HG02678 (cell line): ENCODE measurements around the gene ARID1B.

Experiments
- ATAC-seq: cut with Tn5 transposase; IDR thresholded peaks from one replicate; pipeline ENCODE4 v1.9.1; 2021; ENCODE audit warnings: mild to moderate bottlenecking, moderate library complexity; ENCODE audit not compliant: unreplicated experiment

The ARID1B gene

DNA sequence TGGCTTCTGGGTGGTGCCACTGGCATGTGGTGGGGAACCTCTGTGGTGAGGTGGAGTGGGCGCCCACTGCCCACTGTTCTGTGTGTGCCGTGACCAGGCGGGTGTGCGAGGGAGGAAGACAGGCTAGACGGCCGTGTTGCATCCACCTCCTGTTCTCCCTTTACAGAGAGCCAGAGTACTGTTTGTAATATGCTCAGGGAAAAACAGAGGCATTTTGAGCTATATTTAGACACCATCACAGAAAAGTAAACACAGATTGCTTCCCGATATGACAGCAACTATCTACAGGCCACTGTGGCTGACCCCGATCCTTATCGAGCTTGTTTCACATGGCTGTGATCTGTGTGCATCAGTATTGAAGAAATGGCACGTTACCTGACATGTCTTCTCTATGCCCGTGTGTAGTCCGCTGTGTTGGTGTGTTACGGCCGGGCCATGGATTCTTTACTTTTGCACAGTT lies 45.6 kb downstream of the ARID1B start:
- no peak for ATAC-seq

DNA sequence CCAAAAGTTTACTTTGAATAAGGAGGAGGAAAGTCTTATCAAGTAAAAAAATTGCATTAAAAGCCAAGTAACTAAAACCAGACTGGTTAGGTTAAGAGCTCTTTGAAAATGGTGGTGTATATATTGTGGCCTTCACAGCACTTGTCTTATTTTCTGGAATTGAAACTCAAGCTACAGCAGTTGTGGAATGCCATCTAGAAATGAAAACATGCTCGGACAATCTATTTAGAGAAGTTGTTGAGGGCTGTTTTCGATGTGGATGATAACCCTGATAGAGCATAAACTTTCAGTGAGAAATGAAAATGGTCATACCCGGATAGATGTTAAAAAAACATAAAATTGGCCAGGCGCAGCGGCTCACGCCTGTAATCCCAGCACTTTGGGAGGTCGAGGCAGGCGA lies 47.0 kb downstream of the ARID1B start:
- ATAC-seq = no peak

DNA sequence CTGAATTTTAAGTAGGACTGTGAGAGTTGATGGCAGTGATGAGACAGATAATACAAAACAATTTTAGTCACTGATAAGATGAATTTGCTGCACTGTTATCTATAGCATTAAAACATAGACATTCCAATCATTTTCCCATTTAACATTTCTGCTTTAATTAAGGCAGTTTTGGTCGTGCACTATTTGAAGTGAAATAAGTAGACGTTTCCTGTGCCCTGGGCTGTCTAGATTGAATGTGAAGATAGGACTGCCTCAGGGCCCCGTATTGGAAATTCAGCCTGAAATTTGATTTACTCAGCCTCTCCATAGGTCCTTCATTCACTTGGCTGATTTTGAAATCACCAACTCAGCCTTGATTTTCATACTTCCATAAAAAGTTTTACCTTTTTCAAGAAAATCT lies 48.3 kb downstream of the ARID1B start:
- no peak for ATAC-seq

DNA sequence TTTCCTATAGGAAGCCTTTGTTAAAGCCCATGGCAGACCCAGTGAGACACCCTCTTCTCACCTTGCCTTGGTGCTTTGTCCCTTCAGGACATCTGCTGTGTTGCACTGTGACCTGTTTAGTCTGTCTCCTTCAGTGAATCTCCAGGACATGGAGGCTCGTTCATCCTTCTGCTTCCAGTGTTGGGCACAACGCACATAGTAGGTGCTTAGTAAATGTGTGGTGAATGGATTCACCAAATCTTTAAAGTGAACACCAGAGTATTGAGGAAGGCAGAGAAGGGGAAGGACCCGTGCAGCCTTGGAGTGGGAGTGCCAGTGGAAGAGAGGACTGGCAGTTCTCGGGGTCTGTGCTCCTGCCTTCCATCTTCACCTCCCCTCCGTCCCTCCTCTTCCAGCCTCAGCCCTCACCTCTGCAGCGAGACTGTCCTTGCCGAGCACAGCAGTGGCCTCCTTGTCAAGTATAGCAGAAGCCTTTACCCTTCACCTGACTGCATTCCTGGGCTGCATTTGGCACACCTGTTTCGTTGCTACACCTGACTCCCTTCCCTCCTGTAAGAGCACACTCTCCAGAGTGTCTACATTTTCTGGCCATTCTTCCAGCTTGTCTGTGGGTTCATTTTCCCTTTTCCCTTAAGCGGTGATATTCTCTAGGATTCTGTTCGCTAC lies 49.2 kb downstream of the ARID1B start:
- no peak for ATAC-seq

DNA sequence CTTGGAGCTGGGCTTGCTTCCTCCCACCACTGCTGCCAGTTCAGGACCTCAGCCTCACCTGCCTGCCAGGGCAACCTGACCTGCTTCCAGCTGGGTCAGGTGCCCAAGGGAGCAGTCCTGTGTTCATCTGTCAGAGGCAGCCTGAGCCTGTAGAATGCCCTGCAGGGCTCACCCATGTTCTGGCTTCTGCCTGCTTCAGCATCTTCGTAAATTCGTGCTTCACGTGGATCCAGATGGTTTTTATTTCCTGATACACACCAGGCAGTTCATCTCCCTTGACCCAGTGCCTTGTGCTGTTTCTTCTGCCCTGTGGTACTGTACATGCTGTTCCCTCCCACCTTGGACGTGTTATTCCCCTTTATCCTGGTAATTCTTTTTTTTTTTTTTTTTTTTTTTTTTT lies 50.2 kb downstream of the ARID1B start:
- no peak for ATAC-seq

DNA sequence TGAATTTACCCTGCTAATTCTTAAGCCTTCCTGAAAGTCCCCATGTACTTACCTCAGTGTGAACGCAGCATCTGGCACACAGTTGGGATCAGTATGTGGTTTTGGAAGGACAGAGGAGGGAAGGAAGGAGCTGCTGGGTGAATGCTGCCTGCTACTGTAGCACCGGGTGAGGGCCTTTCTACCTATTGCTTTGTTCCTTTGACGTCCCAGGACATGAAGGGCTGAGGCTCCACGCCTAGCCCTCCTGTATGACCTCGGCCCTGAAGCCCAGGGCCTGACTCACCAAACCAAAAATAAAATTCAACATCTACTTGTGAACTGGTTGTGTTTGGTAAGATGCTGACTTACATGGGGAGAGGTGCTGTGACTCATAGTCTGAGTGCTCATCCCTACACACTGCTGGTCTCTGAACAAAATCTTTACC lies 51.1 kb downstream of the ARID1B start:
- ATAC-seq = no peak

DNA sequence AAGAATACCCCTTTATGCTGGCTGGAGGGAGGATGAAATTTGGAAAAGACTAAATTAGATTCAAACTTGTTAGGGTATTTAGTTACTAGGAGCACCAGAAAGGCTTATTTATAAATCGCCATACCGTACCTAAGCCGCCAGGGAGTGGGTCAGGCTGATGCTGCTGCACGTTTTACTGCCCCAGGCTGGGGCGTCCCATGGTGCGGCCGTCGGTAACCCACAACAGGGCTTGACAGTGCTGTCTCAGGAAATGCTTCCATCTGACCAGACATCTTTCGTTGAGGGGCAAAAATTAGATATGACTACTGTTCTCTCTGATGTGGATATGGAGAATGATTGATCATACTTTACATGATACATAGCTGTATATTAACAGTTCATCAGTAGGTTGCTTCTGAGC lies 52.9 kb downstream of the ARID1B start:
- ATAC-seq = no peak

DNA sequence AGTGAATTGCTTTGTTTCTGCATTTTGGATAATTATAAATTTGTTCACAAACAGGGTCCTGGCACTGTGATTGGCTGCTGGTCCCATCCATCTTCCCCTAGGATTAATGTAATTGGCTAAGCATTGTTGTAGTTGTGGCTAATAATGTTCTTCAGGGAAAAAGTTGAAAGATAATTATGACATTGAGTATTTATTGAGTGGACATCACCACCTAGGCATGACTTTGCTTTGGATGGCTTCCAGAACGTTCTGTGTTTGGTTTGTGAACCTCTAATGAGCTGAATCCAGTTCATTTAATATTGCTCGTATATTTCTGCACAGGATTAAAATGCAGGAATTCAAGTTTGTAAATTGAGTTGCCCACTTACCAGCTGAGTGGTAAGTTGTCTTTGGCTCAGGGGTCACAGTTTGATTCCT lies 55.1 kb downstream of the ARID1B start:
- ATAC-seq = no peak

DNA sequence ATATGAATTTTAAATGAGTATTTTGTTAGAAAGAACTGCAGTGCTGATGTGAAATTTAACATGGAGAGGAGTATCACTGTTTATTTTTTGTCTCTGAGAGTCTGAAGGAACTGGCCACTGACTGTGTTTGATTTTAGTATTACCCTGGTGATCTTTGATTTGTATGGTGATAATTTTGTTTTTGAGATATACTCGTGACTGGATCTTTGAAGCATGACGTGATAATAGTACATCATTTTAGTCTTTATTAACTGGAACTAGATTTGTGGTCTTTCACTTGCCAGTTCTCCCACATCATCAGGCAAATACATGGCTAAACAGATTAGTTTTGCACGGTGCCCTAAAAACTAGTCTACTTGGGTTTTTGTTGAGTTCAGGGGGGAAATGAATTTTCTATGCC lies 55.5 kb downstream of the ARID1B start:
- ATAC-seq = no peak

DNA sequence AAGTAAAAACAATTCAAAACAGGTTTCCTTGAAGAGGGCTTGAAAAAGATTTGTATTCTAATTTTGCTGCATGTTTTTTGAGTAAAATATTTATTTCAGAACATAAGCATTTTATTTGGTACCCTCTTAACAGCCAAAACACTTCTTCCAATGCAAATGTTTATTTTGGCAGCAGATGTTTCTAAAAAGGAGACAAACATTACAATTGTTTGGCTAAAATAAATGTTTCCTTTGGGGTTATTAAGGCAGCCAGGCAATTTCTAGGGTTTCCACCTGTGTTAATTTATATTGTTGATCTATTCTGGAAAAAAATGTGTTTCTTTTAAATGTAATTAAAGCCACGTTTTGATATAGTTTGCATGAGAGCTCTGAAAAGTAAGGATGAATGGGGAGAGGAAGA lies 56.6 kb downstream of the ARID1B start:
- ATAC-seq = no peak

DNA sequence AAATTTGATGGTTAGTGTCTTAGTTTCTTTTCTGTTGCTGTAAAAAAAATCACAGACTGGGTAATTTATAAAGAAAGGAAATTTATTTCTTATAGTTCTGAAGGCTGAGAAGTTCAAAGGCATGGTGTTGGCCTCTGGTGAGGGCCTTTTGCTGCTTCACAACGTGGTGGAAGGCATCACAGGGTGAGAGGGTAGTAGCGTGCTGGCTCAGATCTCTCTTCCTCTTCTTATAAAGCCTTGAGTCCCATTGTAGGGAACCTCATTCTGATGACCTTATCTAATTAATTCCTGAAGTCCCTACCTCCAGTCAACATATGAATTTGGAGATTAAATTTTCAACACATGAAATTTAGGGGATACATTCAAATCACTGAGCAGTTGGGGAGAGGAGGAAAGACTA lies 62.0 kb downstream of the ARID1B start:
- ATAC-seq = no peak

DNA sequence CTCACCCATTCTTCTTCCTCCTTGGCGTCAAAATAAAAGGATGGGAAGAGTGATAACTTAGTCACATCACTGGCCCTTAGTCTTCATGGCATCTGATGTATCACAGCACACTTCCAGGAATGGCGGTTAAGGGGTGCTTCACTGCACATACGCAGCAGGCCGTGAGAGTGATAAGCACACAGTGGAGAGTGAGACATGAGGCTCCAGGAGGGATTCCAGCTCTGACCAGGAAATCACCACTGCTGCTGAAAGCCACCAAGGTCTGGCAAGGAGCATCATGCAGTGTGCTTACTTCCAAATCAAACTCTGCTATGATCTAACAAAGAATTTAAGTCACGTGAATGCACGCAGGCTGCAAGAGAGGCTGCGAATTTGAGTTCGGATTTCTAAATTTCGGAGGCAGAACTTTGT lies 62.4 kb downstream of the ARID1B start:
- no peak for ATAC-seq

DNA sequence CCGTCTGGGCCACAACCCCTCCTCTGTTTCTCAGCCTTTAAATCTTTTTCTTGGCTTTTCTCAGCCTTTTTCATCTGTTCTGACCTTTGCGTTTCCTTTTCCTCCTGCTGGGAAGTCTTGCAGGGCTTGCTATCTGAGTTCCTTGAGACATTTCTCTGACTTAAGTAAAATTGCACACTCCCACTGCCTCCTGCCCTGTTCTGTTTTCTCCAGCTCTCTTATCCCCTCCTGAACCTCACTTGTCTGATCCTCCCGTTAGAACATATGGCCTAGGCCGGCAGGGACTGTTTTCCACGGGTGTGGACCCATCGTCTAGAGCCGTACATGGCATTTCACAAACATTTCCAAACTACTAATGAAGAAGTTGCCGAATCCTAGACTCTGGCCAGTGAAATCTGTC lies 63.0 kb downstream of the ARID1B start:
- ATAC-seq = no peak

DNA sequence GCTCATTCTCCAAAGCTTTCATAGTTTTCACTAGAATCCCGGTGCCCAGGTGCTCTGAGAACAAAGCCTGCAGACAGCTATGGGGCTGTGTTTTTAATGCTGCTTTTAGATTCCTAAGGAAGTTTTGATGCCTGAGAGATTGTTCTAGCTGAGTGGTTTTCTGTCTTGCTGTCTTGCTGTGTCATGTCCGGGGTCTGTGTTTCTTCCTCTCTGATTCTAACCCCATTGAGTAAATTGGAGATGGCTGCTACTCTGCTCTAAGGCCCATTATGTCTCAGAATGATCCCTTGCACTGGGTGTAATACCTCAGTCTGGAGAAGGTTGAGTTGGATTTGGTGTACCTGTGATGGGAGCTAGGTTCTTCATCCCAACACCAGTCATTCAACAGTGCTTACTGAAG lies 63.4 kb downstream of the ARID1B start:
- ATAC-seq = no peak

DNA sequence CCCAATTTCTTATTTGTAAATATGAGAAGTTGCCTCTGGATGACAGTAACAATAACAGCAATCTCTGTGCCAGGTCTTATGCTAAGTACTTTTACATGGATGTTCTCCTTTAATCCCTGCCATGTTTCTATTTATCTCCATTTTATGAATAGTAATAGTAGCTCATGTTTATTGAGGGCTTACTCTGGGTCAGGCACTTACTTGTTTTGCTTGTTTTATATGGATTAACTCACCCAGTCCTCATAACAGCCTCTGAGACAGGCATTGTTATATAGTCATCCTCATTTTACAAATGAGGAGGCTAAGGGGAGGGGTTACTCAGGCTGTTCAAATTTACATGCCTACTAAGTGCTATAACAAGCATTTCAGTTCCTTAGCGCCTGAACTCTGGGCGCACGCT lies 64.3 kb downstream of the ARID1B start:
- no peak for ATAC-seq

DNA sequence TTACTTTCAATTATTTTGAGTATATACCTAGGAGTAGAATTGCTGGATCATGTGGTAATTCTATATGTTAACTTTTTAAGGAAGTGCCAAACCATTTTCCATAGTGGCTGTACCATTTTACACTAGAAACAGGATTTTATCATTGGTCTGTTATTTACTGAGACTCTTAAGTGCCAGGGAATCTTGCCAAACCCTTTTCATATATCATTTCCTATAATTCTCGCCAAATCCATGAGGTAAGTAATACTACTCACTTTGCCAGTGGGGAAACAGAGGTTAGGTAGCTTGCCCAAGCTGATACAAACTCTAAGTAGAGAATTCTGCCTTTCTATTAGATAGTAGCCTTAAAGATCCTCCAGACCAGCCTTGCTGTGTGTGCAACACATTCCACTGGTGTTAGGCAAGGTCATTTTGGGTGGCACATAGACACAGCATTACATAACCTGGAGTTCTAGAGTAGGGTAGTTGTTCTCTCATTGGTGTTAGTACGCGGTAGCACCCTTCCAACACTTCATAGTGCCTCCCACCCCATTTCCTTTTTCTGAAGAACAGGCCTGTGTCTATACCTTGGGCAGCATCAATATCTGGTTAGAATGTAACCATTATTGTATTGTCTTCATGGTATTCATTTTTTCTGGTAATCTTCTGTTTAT lies 65.5 kb downstream of the ARID1B start:
- no peak for ATAC-seq

DNA sequence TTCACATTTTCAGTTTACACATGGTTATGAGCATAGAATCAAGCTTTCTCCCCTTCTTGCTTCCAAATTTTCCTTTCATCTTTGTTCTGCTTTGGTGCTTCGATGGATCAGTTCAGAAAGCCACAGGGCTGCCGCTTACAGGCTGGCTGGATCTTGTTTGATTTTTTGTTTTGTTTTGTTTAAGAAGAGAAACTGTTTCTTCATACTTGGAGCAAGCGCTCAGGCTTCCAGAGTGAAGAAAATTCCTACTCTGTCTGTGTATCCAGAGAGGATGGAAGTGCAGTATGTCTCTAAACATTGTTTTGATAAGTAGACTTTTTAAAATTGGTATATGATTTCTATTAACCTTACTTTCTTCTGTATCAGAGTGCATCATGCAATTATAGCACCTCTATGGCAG lies 66.9 kb downstream of the ARID1B start:
- no peak for ATAC-seq

DNA sequence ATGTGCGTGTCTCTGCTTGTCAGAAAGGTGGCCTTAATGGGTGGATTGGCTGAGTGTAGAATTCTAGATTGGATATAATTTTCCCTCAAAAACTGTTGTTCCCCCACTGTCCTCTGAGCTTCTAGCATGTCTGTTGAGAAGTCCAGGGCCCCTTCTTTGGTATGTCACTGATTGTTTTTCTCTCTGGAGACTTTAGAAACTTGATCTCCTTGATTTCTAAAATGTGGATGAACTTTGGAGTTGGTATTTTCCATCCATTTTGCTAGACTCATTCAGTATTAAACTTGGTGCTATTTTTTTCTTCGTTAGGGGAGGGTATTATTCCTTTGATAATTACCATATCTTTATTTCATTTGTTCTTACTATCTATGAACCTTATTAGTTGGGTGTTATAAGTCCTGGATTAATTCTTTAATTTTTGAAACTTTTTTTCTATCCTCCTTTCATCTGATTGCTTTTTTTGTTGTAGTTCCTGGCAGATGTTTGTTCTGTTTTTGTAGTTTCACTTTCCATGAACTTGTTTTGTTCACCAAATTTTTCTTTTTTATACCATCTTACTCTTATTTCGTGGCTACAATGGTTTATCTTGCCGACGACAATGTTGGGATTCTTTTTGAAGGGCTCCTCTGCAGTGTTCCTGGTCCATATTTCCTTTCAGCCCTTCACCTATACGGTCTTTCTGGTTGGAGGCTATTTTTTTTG lies 68.4 kb downstream of the ARID1B start:
- ATAC-seq = no peak

DNA sequence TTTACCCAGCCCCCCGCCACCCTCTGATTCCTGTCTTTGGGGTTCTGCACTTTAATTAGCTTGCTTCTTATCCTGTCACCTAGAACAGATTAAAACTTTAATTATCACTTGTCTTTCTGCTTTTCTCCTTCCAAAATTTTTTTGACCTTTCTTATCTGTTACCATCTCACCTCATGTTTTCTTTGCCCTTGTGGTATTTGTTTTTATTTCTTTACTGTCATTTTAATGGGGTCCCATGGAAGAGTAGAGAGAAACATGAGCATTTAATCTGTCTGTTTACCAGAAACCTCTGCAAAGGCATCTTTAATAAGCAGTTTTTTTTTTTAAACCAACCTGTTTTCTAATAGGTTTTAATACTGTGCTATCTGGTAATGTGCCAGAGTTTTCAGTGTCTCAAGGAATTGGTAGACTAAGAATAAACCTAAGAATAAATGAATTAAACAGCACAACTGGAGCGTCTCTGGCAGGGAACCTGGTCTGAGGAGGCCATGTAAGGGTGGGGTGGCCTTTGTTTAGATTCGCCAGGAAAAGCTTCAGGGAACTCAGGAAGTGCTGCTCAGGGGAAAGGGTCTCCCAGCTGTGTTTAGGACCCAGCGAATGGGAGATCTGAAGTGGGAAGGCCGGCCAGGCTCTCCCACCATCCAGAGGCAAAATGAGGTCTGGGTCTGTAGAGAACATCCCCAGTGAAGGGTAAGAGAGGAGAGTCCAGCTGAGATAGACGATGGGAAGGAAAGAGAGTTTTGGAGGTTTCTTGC lies 69.8 kb downstream of the ARID1B start:
- ATAC-seq = no peak

DNA sequence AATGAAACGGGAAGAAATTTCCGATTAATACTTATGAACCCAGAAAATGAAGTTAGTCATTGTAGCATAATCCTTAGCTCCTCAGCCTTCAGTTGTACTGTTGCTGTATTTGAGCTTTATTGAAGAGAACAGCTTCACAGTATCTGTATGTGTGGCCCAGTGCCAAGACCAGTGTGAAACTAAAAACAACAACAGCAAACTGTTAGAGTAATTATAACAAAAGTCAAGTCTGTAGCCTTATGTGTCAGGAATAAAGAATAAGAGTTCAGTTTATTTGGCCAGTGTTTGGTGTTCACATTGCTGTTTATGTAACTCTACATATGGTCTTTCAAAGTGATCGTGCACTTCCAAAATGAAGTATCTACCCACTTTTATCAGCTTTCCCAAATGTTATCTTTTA lies 70.9 kb downstream of the ARID1B start:
- ATAC-seq = no peak

DNA sequence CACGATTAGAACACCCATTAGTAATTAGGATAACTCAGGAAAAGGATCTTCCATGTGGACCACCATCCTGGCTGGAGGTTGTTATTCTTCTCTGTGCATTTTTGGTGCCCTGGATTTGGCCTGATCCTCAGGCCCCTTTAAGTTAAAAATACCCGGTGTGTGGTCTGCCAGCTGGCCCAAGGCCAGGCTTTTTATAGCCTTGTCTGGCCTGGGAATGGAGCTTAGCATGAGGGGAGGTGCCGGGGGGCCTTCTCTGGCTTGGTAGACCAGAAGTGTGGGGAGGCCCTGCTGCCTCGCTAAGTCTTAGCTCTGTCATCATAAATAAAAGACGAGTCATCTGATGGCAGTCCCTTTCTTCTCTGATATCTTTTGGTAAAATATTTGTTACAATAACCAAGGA lies 71.4 kb downstream of the ARID1B start:
- ATAC-seq = no peak

DNA sequence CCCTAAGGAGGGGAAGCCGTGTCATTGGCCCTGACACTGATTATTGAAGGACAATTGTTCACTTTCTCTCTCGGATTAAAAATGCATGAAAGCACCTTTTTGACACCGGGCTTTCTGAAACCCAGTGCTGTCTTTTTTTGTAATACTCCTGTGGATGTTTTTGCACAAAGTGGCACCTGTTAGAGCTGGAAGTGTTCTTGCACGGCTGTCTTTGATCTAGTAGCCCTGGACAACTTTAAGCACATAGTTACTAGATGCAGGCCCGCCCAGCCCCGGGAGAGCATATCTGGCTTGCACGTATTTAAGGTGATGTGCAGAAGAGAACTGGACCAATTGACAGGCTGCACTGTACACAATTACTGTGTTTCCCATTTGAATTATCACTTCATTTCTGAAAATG lies 72.6 kb downstream of the ARID1B start:
- ATAC-seq = no peak
